WTC11 (cell line): Measurements from ENCODE around the gene DZANK1. TPM values are rescaled to one million over a fixed set of nuclear protein-coding genes. Genes with fewer than 3 reads are reported as not detected.
A peak's percentile ranks its signal among the peaks of the same experiment; 100 is the strongest.

Experiments used
- ATAC-seq: fragments of 200-7000 bp; cut with Tn5 transposase; 2 replicates; pipeline ENCODE4 v1.10.0; 2021; ENCODE audit warnings: mild to moderate bottlenecking, moderate library complexity
- CTCF ChIA-PET: fragments of 300-600 bp; sonication (Branson Sonifier 250); formaldehyde crosslinking; loops from one replicate; lab custom pipeline; 2021; ENCODE audit warnings: antibody characterized with exemption; lab: Charles Lee
- POLR2A ChIA-PET: fragments of 350-600 bp; sonication (Branson Sonifier 250); formaldehyde crosslinking; loops from one replicate; lab custom pipeline; 2021; ENCODE audit warnings: antibody characterized with exemption; lab: Charles Lee
- DNase-seq: peaks from one replicate; pipeline ENCODE4 v3.0.0; 2021; ENCODE audit warnings: low spot score
- H3K27ac Mint-ChIP-seq: 2 replicates; pipeline ENCODE4 v1.8.0; 2021; ENCODE audit warnings: mixed read lengths
- H3K27me3 Mint-ChIP-seq: 2 replicates; pipeline ENCODE4 v1.8.0; 2021; ENCODE audit warnings: low read depth, mild to moderate bottlenecking, moderate library complexity, mixed read lengths
- H3K36me3 Mint-ChIP-seq: 2 replicates; pipeline ENCODE4 v1.8.0; 2021; ENCODE audit warnings: mixed read lengths
- H3K4me1 Mint-ChIP-seq: 2 replicates; pipeline ENCODE4 v1.8.0; 2022; ENCODE audit warnings: mixed read lengths
- H3K4me3 Mint-ChIP-seq: 2 replicates; pipeline ENCODE4 v1.8.0; 2021; ENCODE audit warnings: mild to moderate bottlenecking, moderate library complexity, mixed read lengths
- H3K9me3 Mint-ChIP-seq: 2 replicates; pipeline ENCODE4 v1.8.0; 2021; ENCODE audit warnings: mixed read lengths
- CREB1 ChIP-seq: sonication (generic); formaldehyde crosslinking; IDR thresholded peaks from 2 replicates; pipeline ENCODE4 v1.8.0; 2023; ENCODE audit warnings: mild to moderate bottlenecking, missing genetic modification reagents
- ETV6 ChIP-seq: sonication (generic); formaldehyde crosslinking; IDR thresholded peaks from 2 replicates; pipeline ENCODE4 v1.8.1; 2022; ENCODE audit warnings: mild to moderate bottlenecking, missing genetic modification reagents
- FOXK1 ChIP-seq: sonication (generic); formaldehyde crosslinking; IDR thresholded peaks from 2 replicates; pipeline ENCODE4 v1.8.0; 2022; ENCODE audit warnings: mild to moderate bottlenecking, moderate library complexity, missing genetic modification reagents
- FOXP1 ChIP-seq: sonication (generic); formaldehyde crosslinking; IDR thresholded peaks from 2 replicates; pipeline ENCODE4 v1.8.0; 2022; ENCODE audit warnings: missing genetic modification reagents, mild to moderate bottlenecking, moderate library complexity, borderline replicate concordance
- IRF2 ChIP-seq: sonication (generic); formaldehyde crosslinking; IDR thresholded peaks from 2 replicates; pipeline ENCODE4 v1.8.0; 2022; ENCODE audit warnings: low read depth, missing genetic modification reagents, borderline replicate concordance
- JUN ChIP-seq: sonication (generic); formaldehyde crosslinking; IDR thresholded peaks from 2 replicates; pipeline ENCODE4 v1.8.0; 2023; ENCODE audit warnings: mild to moderate bottlenecking, missing genetic modification reagents
- NFATC4 ChIP-seq: fragments of 250-450 bp; sonication (Bioruptor Pico); IDR thresholded peaks from 2 replicates; pipeline ENCODE4 v1.9.0; 2021; ENCODE audit warnings: mild to moderate bottlenecking
- NFE2L1 ChIP-seq: sonication (generic); formaldehyde crosslinking; IDR thresholded peaks from 2 replicates; pipeline ENCODE4 v1.8.1; 2023; ENCODE audit warnings: missing genetic modification reagents
- NR3C1 ChIP-seq: sonication (generic); formaldehyde crosslinking; conservative IDR thresholded peaks from 2 replicates; pipeline ENCODE4 v1.8.1; 2023; ENCODE audit warnings: low read depth, mild to moderate bottlenecking, missing genetic modification reagents
- PRDM15 ChIP-seq: sonication (generic); formaldehyde crosslinking; IDR thresholded peaks from 2 replicates; pipeline ENCODE4 v1.8.0; 2022; ENCODE audit warnings: missing genetic modification reagents
- SOX15 ChIP-seq: fragments of 250-450 bp; sonication (Bioruptor Pico); IDR thresholded peaks from 2 replicates; pipeline ENCODE4 v1.9.0; 2021; ENCODE audit warnings: mild to moderate bottlenecking
- TP53 ChIP-seq: sonication (generic); formaldehyde crosslinking; IDR thresholded peaks from 2 replicates; pipeline ENCODE4 v1.8.1; 2023; ENCODE audit warnings: mild to moderate bottlenecking, missing genetic modification reagents
- ZNF263 ChIP-seq: sonication (generic); formaldehyde crosslinking; IDR thresholded peaks from 2 replicates; pipeline ENCODE4 v1.8.1; 2022; ENCODE audit warnings: low read depth, mild to moderate bottlenecking, moderate library complexity, missing genetic modification reagents
- ZNF317 ChIP-seq: sonication (generic); formaldehyde crosslinking; IDR thresholded peaks from 2 replicates; pipeline ENCODE4 v1.8.1; 2023; ENCODE audit warnings: low read depth, mild to moderate bottlenecking, moderate library complexity, missing genetic modification reagents, borderline replicate concordance
- ZNF396 ChIP-seq: fragments of 250-450 bp; sonication (Bioruptor Pico); IDR thresholded peaks from 2 replicates; pipeline ENCODE4 v1.8.0; 2021; ENCODE audit warnings: mild to moderate bottlenecking, moderate library complexity, borderline replicate concordance
- total RNA-seq: library from RNA; stranded (reverse); gene quantifications from 3 replicates; pipeline ENCODE4 v1.2.3, GENCODE V29; 2021
- TF ChIP-seq, protein P1 (sequence below): sonication (generic); formaldehyde crosslinking; conservative IDR thresholded peaks from 2 replicates; pipeline ENCODE4 v1.8.1; 2022; ENCODE audit warnings: mild to moderate bottlenecking, missing genetic modification reagents
- TF ChIP-seq, protein P2 (sequence below): sonication (generic); formaldehyde crosslinking; IDR thresholded peaks from 2 replicates; pipeline ENCODE4 v1.8.0; 2022; ENCODE audit warnings: mild to moderate bottlenecking, missing genetic modification reagents
- TF ChIP-seq, protein P3 (sequence below): sonication (generic); formaldehyde crosslinking; IDR thresholded peaks from 2 replicates; pipeline ENCODE4 v1.8.1; 2023; ENCODE audit warnings: mild to moderate bottlenecking, missing genetic modification reagents, borderline replicate concordance

DZANK1 gene
- total RNA-seq, 1 experiment from 2014 or later: 6.1 TPM

- CTCF ChIA-PET: no interaction called here
Observed at GRCh38 chr20:18361678-18362077, 105.2 kb downstream of the DZANK1 start.

DNA sequence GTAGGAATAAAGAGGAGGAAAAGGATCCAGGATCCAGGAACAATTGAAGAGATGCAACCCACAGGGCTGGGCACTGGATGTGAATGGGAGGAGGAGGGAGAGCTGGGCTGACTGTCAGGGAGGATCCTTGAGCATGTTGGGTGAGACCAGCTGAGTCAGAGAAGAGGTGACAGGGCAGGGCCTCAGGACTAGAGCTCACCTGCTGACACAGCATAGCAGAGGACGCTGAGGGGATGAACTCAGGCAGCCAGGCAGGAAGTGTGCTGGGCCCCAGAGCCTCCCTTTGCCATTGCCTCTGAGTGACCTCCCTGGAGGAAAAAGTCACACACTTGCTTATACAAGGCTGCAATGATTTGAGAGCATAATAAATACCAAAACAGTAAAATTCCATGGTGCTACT is 106.2 kb downstream of the DZANK1 start:
- ChIA-PET POLR2A (no interaction called here), CTCF (interaction anchor here (1.5 kb wide), 1 partner anchor 20 kb away, joined by 6 read pairs; no protein-coding TSS in a partner anchor)
- Mint-ChIP-seq H3K4me3 (no peak overlapping the region), H3K9me3 (peaks cover 11% of the 10 kb centered on the region), H3K27ac (no peak overlapping the region), H3K36me3 (no peaks in the 10 kb centered on the region), H3K27me3 (no peaks in the 10 kb centered on the region; the same call in 1 of the 2 replicates), H3K4me1 (peaks cover 4% of the 10 kb centered on the region; the same call in 1 of the 2 replicates)
- ATAC-seq: peak; percentile 56
- TF ChIP-seq ZNF396 (CRISPR knock-in tag): no peak
- no peak for TF ChIP-seq TP53 (CRISPR knock-in tag)
- TF ChIP-seq NFE2L1 (CRISPR knock-in tag): no peak
- peak; percentile 67; the same call in 1 of the 2 replicates for TF ChIP-seq ZNF263 (CRISPR knock-in tag)
- no peak for TF ChIP-seq NFATC4 (CRISPR knock-in tag)
- no peak for TF ChIP-seq IRF2 (CRISPR knock-in tag)
- no peak for DNase-seq

More at GRCh38 chr20:18361678-18362077, 105.2 kb downstream of the DZANK1 start:
- ATAC-seq (no peak), DNase-seq (no peak)
- Mint-ChIP-seq H3K36me3 (no peaks in the 10 kb centered on the region), H3K4me3 (no peak overlapping the region), H3K9me3 (peaks cover 9% of the 10 kb centered on the region), H3K4me1 (peaks cover 4% of the 10 kb centered on the region; the same call in 1 of the 2 replicates), H3K27ac (no peak overlapping the region), H3K27me3 (no peaks in the 10 kb centered on the region; the same call in 1 of the 2 replicates)
- TF ChIP-seq PRDM15 (CRISPR knock-in tag) (no peak), JUN (no peak), NR3C1 (no peak), ZNF317 (CRISPR knock-in tag) (no peak), SOX15 (CRISPR knock-in tag) (no peak), ETV6 (no peak), FOXP1 (CRISPR knock-in tag) (no peak), CREB1 (no peak), FOXK1 (CRISPR knock-in tag) (no peak)
- TF ChIP-seq, protein P1, sequence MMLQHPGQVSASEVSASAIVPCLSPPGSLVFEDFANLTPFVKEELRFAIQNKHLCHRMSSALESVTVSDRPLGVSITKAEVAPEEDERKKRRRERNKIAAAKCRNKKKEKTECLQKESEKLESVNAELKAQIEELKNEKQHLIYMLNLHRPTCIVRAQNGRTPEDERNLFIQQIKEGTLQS: no peak
- TF ChIP-seq, protein P2, sequence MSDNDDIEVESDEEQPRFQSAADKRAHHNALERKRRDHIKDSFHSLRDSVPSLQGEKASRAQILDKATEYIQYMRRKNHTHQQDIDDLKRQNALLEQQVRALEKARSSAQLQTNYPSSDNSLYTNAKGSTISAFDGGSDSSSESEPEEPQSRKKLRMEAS (CRISPR knock-in tag): no peak
- TF ChIP-seq, protein P3, sequence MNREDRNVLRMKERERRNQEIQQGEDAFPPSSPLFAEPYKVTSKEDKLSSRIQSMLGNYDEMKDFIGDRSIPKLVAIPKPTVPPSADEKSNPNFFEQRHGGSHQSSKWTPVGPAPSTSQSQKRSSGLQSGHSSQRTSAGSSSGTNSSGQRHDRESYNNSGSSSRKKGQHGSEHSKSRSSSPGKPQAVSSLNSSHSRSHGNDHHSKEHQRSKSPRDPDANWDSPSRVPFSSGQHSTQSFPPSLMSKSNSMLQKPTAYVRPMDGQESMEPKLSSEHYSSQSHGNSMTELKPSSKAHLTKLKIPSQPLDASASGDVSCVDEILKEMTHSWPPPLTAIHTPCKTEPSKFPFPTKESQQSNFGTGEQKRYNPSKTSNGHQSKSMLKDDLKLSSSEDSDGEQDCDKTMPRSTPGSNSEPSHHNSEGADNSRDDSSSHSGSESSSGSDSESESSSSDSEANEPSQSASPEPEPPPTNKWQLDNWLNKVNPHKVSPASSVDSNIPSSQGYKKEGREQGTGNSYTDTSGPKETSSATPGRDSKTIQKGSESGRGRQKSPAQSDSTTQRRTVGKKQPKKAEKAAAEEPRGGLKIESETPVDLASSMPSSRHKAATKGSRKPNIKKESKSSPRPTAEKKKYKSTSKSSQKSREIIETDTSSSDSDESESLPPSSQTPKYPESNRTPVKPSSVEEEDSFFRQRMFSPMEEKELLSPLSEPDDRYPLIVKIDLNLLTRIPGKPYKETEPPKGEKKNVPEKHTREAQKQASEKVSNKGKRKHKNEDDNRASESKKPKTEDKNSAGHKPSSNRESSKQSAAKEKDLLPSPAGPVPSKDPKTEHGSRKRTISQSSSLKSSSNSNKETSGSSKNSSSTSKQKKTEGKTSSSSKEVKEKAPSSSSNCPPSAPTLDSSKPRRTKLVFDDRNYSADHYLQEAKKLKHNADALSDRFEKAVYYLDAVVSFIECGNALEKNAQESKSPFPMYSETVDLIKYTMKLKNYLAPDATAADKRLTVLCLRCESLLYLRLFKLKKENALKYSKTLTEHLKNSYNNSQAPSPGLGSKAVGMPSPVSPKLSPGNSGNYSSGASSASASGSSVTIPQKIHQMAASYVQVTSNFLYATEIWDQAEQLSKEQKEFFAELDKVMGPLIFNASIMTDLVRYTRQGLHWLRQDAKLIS (CRISPR knock-in tag): no peak
- POLR2A ChIA-PET: no interaction called here
